Central memory CD8-positive, alpha-beta T cell (primary cell): ENCODE results near the gene SOBP.

Experiments used
- ATAC-seq: fragments of 150-1000 bp; cut with Tn5 transposase; replicated peaks from 2 replicates; pipeline ENCODE4 v1.10.0; 2022; ENCODE audit warnings: mild to moderate bottlenecking, moderate FRiP score, moderate number of reproducible peaks; ENCODE audit not compliant: poor library complexity, severe bottlenecking; ENCODE audit errors: extremely low read depth
- DNase-seq, 2 donors: peaks; one replicate each; pipeline ENCODE4 v3.0.0; 2021; ENCODE audit warnings: low spot score in 2 of 2
- H3K27ac Mint-ChIP-seq: one replicate; pipeline ENCODE4 v1.8.0; 2022; ENCODE audit warnings: low read depth, mild to moderate bottlenecking, moderate library complexity, mixed read lengths
- H3K27me3 Mint-ChIP-seq: one replicate; pipeline ENCODE4 v1.8.0; 2022; ENCODE audit warnings: mixed read lengths
- H3K36me3 Mint-ChIP-seq: one replicate; pipeline ENCODE4 v1.8.0; 2022; ENCODE audit warnings: mild to moderate bottlenecking, moderate library complexity, mixed read lengths; ENCODE audit not compliant: insufficient read depth
- H3K4me1 Mint-ChIP-seq: one replicate; pipeline ENCODE4 v1.8.0; 2022; ENCODE audit warnings: mixed read lengths
- H3K4me3 Mint-ChIP-seq: one replicate; pipeline ENCODE4 v1.8.0; 2022; ENCODE audit warnings: mild to moderate bottlenecking, moderate library complexity, mixed read lengths
- H3K9me3 Mint-ChIP-seq: one replicate; pipeline ENCODE4 v1.8.0; 2022; ENCODE audit warnings: mixed read lengths

Gene SOBP

GRCh38 chr6:107607116-107607515, 117.2 kb downstream of the SOBP start:
- Mint-ChIP-seq H3K4me1 (no peaks in the 10 kb centered on the region), H3K27me3 (no peaks in the 10 kb centered on the region), H3K27ac (no peak overlapping the region), H3K4me3 (no peak overlapping the region), H3K9me3 (no peaks in the 10 kb centered on the region), H3K36me3 (no peaks in the 10 kb centered on the region)
- ATAC-seq (no peak), DNase-seq (no peak)

- DNase-seq = no peak
- Mint-ChIP-seq H3K9me3 (no peaks in the 10 kb centered on the region), H3K4me3 (no peak overlapping the region), H3K27ac (no peak overlapping the region), H3K27me3 (no peaks in the 10 kb centered on the region), H3K36me3 (no peaks in the 10 kb centered on the region), H3K4me1 (no peaks in the 10 kb centered on the region)
- no peak for ATAC-seq
These were observed 121.3 kb downstream of the SOBP start for GRCh38 chr6:107611094-107611810.

GRCh38 chr6:107612762-107613415, 123.0 kb downstream of the SOBP start:
- DNase-seq (no peak), ATAC-seq (no peak)
- Mint-ChIP-seq H3K4me3 (no peak overlapping the region), H3K27me3 (no peaks in the 10 kb centered on the region), H3K36me3 (no peaks in the 10 kb centered on the region), H3K27ac (no peak overlapping the region), H3K4me1 (no peaks in the 10 kb centered on the region), H3K9me3 (no peaks in the 10 kb centered on the region)

GRCh38 chr6:107613651-107614379, 123.9 kb downstream of the SOBP start:
- Mint-ChIP-seq H3K27me3 (no peaks in the 10 kb centered on the region), H3K4me1 (peaks cover 5% of the 10 kb centered on the region), H3K36me3 (no peaks in the 10 kb centered on the region), H3K27ac (no peak overlapping the region), H3K9me3 (no peaks in the 10 kb centered on the region), H3K4me3 (no peak overlapping the region)
- DNase-seq (no peak), ATAC-seq (no peak)

- ATAC-seq (no peak), DNase-seq (no peak)
- Mint-ChIP-seq H3K27ac (no peak overlapping the region), H3K4me1 (peaks cover 12% of the 10 kb centered on the region), H3K9me3 (no peaks in the 10 kb centered on the region), H3K36me3 (no peaks in the 10 kb centered on the region), H3K27me3 (no peaks in the 10 kb centered on the region), H3K4me3 (no peak overlapping the region)
These were observed 124.9 kb downstream of the SOBP start for GRCh38 chr6:107614828-107615227.

- Mint-ChIP-seq H3K4me3 (no peak overlapping the region), H3K4me1 (peaks cover 26% of the 10 kb centered on the region), H3K27me3 (no peaks in the 10 kb centered on the region), H3K9me3 (no peaks in the 10 kb centered on the region), H3K27ac (no peak overlapping the region), H3K36me3 (no peaks in the 10 kb centered on the region)
- DNase-seq (no peak), ATAC-seq (no peak)
These were observed 126.9 kb downstream of the SOBP start for GRCh38 chr6:107616775-107617174.

GRCh38 chr6:107617341-107617932, 127.5 kb downstream of the SOBP start:
- Mint-ChIP-seq H3K27ac (no peak overlapping the region), H3K36me3 (no peaks in the 10 kb centered on the region), H3K27me3 (no peaks in the 10 kb centered on the region), H3K4me3 (no peak overlapping the region), H3K9me3 (no peaks in the 10 kb centered on the region), H3K4me1 (peaks cover 26% of the 10 kb centered on the region)
- ATAC-seq = no peak
- DNase-seq = no peak

- Mint-ChIP-seq H3K4me3 (peak overlapping the region; percentile 24), H3K27ac (peak overlapping the region; percentile 69), H3K36me3 (no peaks in the 10 kb centered on the region), H3K4me1 (peaks cover 26% of the 10 kb centered on the region), H3K9me3 (no peaks in the 10 kb centered on the region), H3K27me3 (no peaks in the 10 kb centered on the region)
- ATAC-seq = peak; percentile 95
- DNase-seq = peak in 1 of 2 donors; percentile 53
These were observed 128.8 kb downstream of the SOBP start for GRCh38 chr6:107618672-107619071.

- Mint-ChIP-seq H3K27me3 (no peaks in the 10 kb centered on the region), H3K9me3 (no peaks in the 10 kb centered on the region), H3K36me3 (no peaks in the 10 kb centered on the region), H3K4me1 (peaks cover 33% of the 10 kb centered on the region), H3K27ac (peak overlapping the region; percentile 63), H3K4me3 (no peak overlapping the region)
- DNase-seq (no peak), ATAC-seq (no peak)
These were observed 130.8 kb downstream of the SOBP start for GRCh38 chr6:107620732-107621131.

- peaks cover 33% of the 10 kb centered on the region for H3K4me1 Mint-ChIP-seq
- H3K36me3 Mint-ChIP-seq = no peaks in the 10 kb centered on the region
- no peak overlapping the region for H3K27ac Mint-ChIP-seq
- no peak for DNase-seq
- H3K27me3 Mint-ChIP-seq = no peaks in the 10 kb centered on the region
- no peak for ATAC-seq
- no peak overlapping the region for H3K4me3 Mint-ChIP-seq
- H3K9me3 Mint-ChIP-seq = no peaks in the 10 kb centered on the region
These were observed 131.5 kb downstream of the SOBP start for GRCh38 chr6:107621229-107621937.

GRCh38 chr6:107622269-107622668, 132.4 kb downstream of the SOBP start:
- Mint-ChIP-seq H3K4me1 (peaks cover 33% of the 10 kb centered on the region), H3K36me3 (no peaks in the 10 kb centered on the region), H3K4me3 (no peak overlapping the region), H3K9me3 (no peaks in the 10 kb centered on the region), H3K27ac (no peak overlapping the region), H3K27me3 (no peaks in the 10 kb centered on the region)
- DNase-seq = no peak
- ATAC-seq = no peak

GRCh38 chr6:107624050-107624449, 134.1 kb downstream of the SOBP start:
- Mint-ChIP-seq H3K4me1 (peaks cover 26% of the 10 kb centered on the region), H3K27me3 (no peaks in the 10 kb centered on the region), H3K4me3 (no peak overlapping the region), H3K36me3 (no peaks in the 10 kb centered on the region), H3K9me3 (no peaks in the 10 kb centered on the region), H3K27ac (no peak overlapping the region)
- ATAC-seq (no peak), DNase-seq (no peak)
